OCI-LY7 (cell line): ENCODE data around the gene SLC5A11. TPM values are rescaled to one million over a fixed set of nuclear protein-coding genes. Genes with fewer than 3 reads are reported as not detected.

Experiments
- BruUV-seq: library from RNA; stranded (reverse); fragments of 400-500 nt; replicated peaks from 2 replicates; lab custom pipeline; 2021; lab: Mats Ljungman, UMichigan
- CTCF ChIA-PET: fragments of 300-600 bp; sonication (Branson Sonifier 250); formaldehyde crosslinking; loops from one replicate; lab custom pipeline; 2022; ENCODE audit warnings: antibody characterized with exemption; ENCODE audit not compliant: unreplicated experiment; lab: Charles Lee
- POLR2A ChIA-PET: fragments of 300-600 bp; sonication (Branson Sonifier 250); formaldehyde crosslinking; loops from one replicate; lab custom pipeline; 2022; ENCODE audit warnings: antibody characterized with exemption; lab: Charles Lee
- DNase-seq: peaks from one replicate; pipeline ENCODE4 v3.0.0-alpha.2; 2015; ENCODE audit warnings: low spot score
- H2AFZ ChIP-seq: fragments of 200-600 bp; sonication (generic), shearing (Covaris generic); 2 replicates; pipeline ENCODE4 v1.6.1; 2014; ENCODE audit warnings: mild to moderate bottlenecking, antibody characterized with exemption, low read length, moderate library complexity
- H3K27ac ChIP-seq: fragments of 200-600 bp; sonication (generic); 2 replicates; pipeline ENCODE4 v1.5.1; 2014; ENCODE audit warnings: mixed run types, low read depth, mild to moderate bottlenecking, moderate library complexity, low read length, inconsistent platforms; ENCODE audit not compliant: poor library complexity, severe bottlenecking
- H3K36me3 ChIP-seq: fragments of 200-600 bp; sonication (generic); 2 replicates; pipeline ENCODE4 v1.6.1; 2014; ENCODE audit warnings: mild to moderate bottlenecking, antibody characterized with exemption, low read length, moderate library complexity, mixed read lengths; ENCODE audit not compliant: insufficient read depth
- H3K4me1 ChIP-seq: fragments of 200-600 bp; sonication (generic); 2 replicates; pipeline ENCODE4 v1.5.1; 2014; ENCODE audit warnings: mild to moderate bottlenecking, low read length; ENCODE audit not compliant: insufficient read depth, poor library complexity, severe bottlenecking
- H3K4me2 ChIP-seq: fragments of 200-600 bp; sonication (generic); 2 replicates; pipeline ENCODE4 v1.6.1; 2014; ENCODE audit warnings: mild to moderate bottlenecking, low read length
- H3K4me3 ChIP-seq: fragments of 200-600 bp; sonication (generic); 2 replicates; pipeline ENCODE4 v1.5.1; 2014; ENCODE audit warnings: mild to moderate bottlenecking, low read depth, low read length; ENCODE audit not compliant: poor library complexity, severe bottlenecking
- H3K79me2 ChIP-seq: fragments of 200-600 bp; sonication (generic); 2 replicates; pipeline ENCODE4 v1.6.1; 2016; ENCODE audit warnings: low read depth, mild to moderate bottlenecking, low read length, moderate library complexity, mixed read lengths; ENCODE audit not compliant: insufficient read depth
- H3K9me2 ChIP-seq: fragments of 200-600 bp; sonication (generic); 2 replicates; pipeline ENCODE4 v1.6.1; 2016; ENCODE audit warnings: mild to moderate bottlenecking, low read length, mixed read lengths; ENCODE audit not compliant: insufficient read depth
- H3K9me3 ChIP-seq: fragments of 200-600 bp; sonication (generic); 2 replicates; pipeline ENCODE4 v1.6.1; 2014; ENCODE audit warnings: mild to moderate bottlenecking, mixed run types, low read length, mixed read lengths
- H4K20me1 ChIP-seq: fragments of 200-600 bp; sonication (generic); 2 replicates; pipeline ENCODE4 v1.6.1; 2014; ENCODE audit warnings: mild to moderate bottlenecking, antibody characterized with exemption, low read length, moderate library complexity, mixed read lengths; ENCODE audit not compliant: insufficient read depth
- EZH2phosphoT487 ChIP-seq: fragments of 200-600 bp; sonication (generic); IDR thresholded peaks from 2 replicates; pipeline ENCODE4 v1.6.1; 2018; ENCODE audit warnings: low read depth, borderline replicate concordance, mild to moderate bottlenecking, mixed run types, antibody characterized with exemption, low read length, moderate library complexity, mixed read lengths
- intact Hi-C: fragments of 100-400 bp; cut with micrococcal nuclease; formaldehyde crosslinking; loops from one replicate; pipeline ENCODE4 v1.10.0; 2022; ENCODE audit not compliant: unreplicated experiment
- total RNA-seq, 2 experiments: library from RNA; depleted of rRNA in 1 of 2; stranded (reverse); fragments of >200 nt in 1 of 2; shearing (Covaris generic) in 1 of 2; gene quantifications; 2 replicates each; pipeline ENCODE4 v1.2.3, GENCODE V29; 2014 to 2022
- TF ChIP-seq, protein P1 (sequence below): fragments of 200-600 bp; sonication (generic); conservative IDR thresholded peaks from 2 replicates; pipeline ENCODE4 v1.5.1; 2014; ENCODE audit warnings: mild to moderate bottlenecking, antibody characterized with exemption, low read length, moderate library complexity, mixed read lengths

Gene SLC5A11
- total RNA-seq, 2 experiments from 2014 or later = 1.0 TPM

DNA sequence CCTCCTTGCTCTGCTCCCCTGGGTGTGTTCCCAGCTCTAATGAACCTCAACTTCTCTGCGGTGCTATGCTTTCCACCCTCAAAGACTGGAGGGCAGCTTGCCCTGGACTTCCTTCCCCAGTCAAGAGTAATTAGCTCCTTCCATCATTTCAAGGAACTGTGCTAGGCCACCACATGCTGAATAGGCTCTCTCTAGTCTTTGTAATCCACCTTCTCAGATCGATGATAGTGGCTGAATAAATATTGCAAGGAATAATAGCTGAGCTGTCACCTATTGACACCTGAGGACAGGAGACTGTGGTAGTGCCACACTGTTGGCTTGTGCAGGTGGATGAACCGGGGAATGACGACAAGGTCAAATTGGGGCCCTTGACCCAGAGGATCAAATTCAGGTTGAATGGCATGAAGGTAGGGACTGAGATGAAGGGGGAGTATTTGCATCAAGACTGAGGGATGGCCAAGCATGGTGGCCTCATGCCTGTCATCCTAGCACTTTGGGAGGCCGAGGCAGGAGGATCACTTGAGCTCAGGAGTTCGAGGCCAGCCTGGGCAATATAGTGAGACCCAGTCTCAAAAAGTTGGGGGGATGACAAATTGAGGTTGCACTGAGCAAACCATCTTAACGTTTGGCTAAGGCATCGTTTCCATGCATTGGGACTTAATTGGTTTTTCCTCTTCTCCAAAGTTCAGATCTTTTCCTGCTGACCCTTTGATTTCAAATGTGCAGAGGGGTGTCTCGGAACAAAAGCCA lies 18.8 kb upstream of the SLC5A11 start:
- TF ChIP-seq, protein P1, sequence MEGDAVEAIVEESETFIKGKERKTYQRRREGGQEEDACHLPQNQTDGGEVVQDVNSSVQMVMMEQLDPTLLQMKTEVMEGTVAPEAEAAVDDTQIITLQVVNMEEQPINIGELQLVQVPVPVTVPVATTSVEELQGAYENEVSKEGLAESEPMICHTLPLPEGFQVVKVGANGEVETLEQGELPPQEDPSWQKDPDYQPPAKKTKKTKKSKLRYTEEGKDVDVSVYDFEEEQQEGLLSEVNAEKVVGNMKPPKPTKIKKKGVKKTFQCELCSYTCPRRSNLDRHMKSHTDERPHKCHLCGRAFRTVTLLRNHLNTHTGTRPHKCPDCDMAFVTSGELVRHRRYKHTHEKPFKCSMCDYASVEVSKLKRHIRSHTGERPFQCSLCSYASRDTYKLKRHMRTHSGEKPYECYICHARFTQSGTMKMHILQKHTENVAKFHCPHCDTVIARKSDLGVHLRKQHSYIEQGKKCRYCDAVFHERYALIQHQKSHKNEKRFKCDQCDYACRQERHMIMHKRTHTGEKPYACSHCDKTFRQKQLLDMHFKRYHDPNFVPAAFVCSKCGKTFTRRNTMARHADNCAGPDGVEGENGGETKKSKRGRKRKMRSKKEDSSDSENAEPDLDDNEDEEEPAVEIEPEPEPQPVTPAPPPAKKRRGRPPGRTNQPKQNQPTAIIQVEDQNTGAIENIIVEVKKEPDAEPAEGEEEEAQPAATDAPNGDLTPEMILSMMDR = no peak
- no peak for TF ChIP-seq EZH2phosphoT487
- H3K9me3 ChIP-seq = no peaks in the 10 kb centered on the region
- H3K79me2 ChIP-seq = no peaks in the 10 kb centered on the region
- no peaks in the 10 kb centered on the region for H3K9me2 ChIP-seq
- POLR2A ChIA-PET = interaction anchor here (0.6 to 0.9 kb wide), 3 partner anchors 201 to 299 kb away, joined by 3 to 8 read pairs (median 3); no protein-coding TSS in a partner anchor
- H3K4me3 ChIP-seq = no peak overlapping the region
- no peaks in the 10 kb centered on the region for H3K4me1 ChIP-seq
- no peak overlapping the region for H3K4me2 ChIP-seq
- peaks cover 65% of the 10 kb centered on the region for H3K36me3 ChIP-seq
- intact Hi-C loops = no loop called here
- CTCF ChIA-PET = no interaction called here
- H3K27ac ChIP-seq = no peak overlapping the region
- H2AFZ ChIP-seq = no peak overlapping the region
- BruUV-seq = no TSS peak
- no peak for DNase-seq
- H4K20me1 ChIP-seq = no peaks in the 10 kb centered on the region

DNA sequence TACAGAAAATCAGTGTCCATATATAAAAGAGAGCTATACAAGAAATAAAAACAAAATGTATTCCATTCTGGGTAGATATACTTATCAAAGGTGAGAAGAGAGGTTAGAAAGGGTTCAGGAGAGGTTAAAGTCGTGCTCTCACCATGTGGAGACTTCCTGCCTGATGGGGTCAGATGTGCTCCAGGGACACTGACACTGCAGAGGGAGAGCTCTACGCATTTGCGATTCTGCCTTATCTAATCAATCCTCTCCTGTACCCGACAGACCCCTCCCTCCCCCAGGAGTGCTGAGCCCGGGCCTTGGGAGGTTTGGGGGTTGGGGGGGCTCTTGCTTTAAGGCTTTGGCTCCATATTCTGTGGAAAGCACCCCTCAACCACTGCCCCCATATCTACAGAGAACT lies 16.6 kb upstream of the SLC5A11 start:
- H3K9me3 ChIP-seq = no peaks in the 10 kb centered on the region
- H2AFZ ChIP-seq = no peak overlapping the region
- no TSS peak for BruUV-seq
- ChIA-PET CTCF (no interaction called here), POLR2A (no interaction called here)
- peaks cover 44% of the 10 kb centered on the region for H3K36me3 ChIP-seq
- DNase-seq = no peak
- no peak overlapping the region for H3K27ac ChIP-seq
- H3K4me2 ChIP-seq = no peak overlapping the region
- TF ChIP-seq EZH2phosphoT487 = no peak
- TF ChIP-seq, protein P1 = no peak
- intact Hi-C loops = no loop called here
- no peaks in the 10 kb centered on the region for H3K4me1 ChIP-seq
- H4K20me1 ChIP-seq = no peaks in the 10 kb centered on the region
- H3K4me3 ChIP-seq = no peak overlapping the region
- H3K9me2 ChIP-seq = no peaks in the 10 kb centered on the region
- H3K79me2 ChIP-seq = no peaks in the 10 kb centered on the region

DNA sequence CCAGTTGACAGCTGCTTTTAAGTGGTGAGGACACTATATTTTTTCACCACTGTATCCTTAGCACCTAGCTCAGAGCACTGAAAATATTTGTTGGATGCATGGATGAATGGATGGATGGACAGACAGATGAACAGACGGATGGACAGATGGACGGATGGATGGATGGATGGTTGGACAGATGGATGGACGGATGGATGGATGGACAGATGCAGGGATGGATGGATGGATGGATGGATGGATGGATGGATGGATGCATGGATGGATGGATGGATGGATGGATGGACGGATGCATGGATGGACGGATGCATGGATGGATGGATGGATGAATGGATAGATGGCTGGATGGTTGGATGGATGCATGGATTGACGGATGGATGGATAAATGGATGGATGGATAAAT lies 12.4 kb upstream of the SLC5A11 start:
- Histone ChIP-seq H3K27ac (no peak overlapping the region), H4K20me1 (no peaks in the 10 kb centered on the region), H3K4me2 (no peak overlapping the region), H2AFZ (no peak overlapping the region), H3K79me2 (no peaks in the 10 kb centered on the region), H3K4me1 (no peaks in the 10 kb centered on the region), H3K9me2 (no peaks in the 10 kb centered on the region), H3K36me3 (0 out of 2 replicates have a peak, but pooled peaks cover 3% of the 10 kb centered on the region), H3K4me3 (no peak overlapping the region), H3K9me3 (no peaks in the 10 kb centered on the region)
- POLR2A ChIA-PET = no interaction called here
- CTCF ChIA-PET = interaction anchor here (0.6 kb wide), 1 partner anchor 43 kb away, joined by 3 read pairs; no protein-coding TSS in a partner anchor
- no peak for DNase-seq
- TF ChIP-seq EZH2phosphoT487 = no peak
- TF ChIP-seq, protein P1 = no peak
- no TSS peak for BruUV-seq
- intact Hi-C loops = no loop called here
